K562 (cell line): Measurements from ENCODE around the gene SESN2. TPM values are rescaled to one million over a fixed set of nuclear protein-coding genes. Genes with fewer than 3 reads are reported as not detected.

Source experiments
- CREB5 ChIP-seq: fragments of 250-450 bp; sonication (Bioruptor Pico); IDR thresholded peaks from 2 replicates; pipeline ENCODE4 v1.5.0; 2020; ENCODE audit warnings: mild to moderate bottlenecking
- FUS ChIP-seq: fragments of 200-400 bp; formaldehyde crosslinking; optimal IDR thresholded peaks from 2 replicates; pipeline ENCODE3; 2017; ENCODE audit warnings: low read depth, low read length
- HMG20B ChIP-seq: fragments of 250-450 bp; sonication (Bioruptor Pico); IDR thresholded peaks from 2 replicates; pipeline ENCODE4 v1.5.0; 2021; ENCODE audit warnings: mild to moderate bottlenecking
- IRF2 ChIP-seq: sonication (generic); formaldehyde crosslinking; IDR thresholded peaks from 2 replicates; pipeline ENCODE4 v1.8.1; 2022; ENCODE audit warnings: mild to moderate bottlenecking, missing genetic modification reagents
- LCOR ChIP-seq: sonication (generic); formaldehyde crosslinking; IDR thresholded peaks from 2 replicates; pipeline ENCODE4 v1.8.0; 2022; ENCODE audit warnings: mild to moderate bottlenecking, missing genetic modification reagents
- MCM2 ChIP-seq: fragments of 450-650 bp; IDR thresholded peaks from 2 replicates; pipeline ENCODE4 v1.6.1; 2017; ENCODE audit warnings: low read depth, mild to moderate bottlenecking
- MECOM ChIP-seq: fragments of 250-450 bp; sonication (Bioruptor Pico); IDR thresholded peaks from 2 replicates; pipeline ENCODE4 v1.8.0; 2022; ENCODE audit warnings: inconsistent platforms
- NELFE ChIP-seq: IDR thresholded peaks from 2 replicates; pipeline ENCODE4 v1.6.1; 2011; ENCODE audit warnings: mild to moderate bottlenecking; ENCODE audit not compliant: insufficient read depth, insufficient read length
- NFIC ChIP-seq: fragments of 450-650 bp; IDR thresholded peaks from 2 replicates; pipeline ENCODE4 v1.6.1; 2017; ENCODE audit warnings: mild to moderate bottlenecking, inconsistent platforms
- RBM34 ChIP-seq: fragments of 200-400 bp; formaldehyde crosslinking; IDR thresholded peaks from 2 replicates; pipeline ENCODE4 v1.6.1; 2018; ENCODE audit warnings: low read length, borderline replicate concordance; ENCODE audit not compliant: insufficient read depth
- SMC3 ChIP-seq: conservative IDR thresholded peaks from 2 replicates; pipeline ENCODE4 v1.6.1; 2011; ENCODE audit warnings: low read depth, low read length, improper control_type of control experiment; ENCODE audit not compliant: insufficient read depth
- SREBF2 ChIP-seq: sonication (generic); formaldehyde crosslinking; IDR thresholded peaks from 2 replicates; pipeline ENCODE4 v1.4.0; 2020; ENCODE audit warnings: mild to moderate bottlenecking, missing genetic modification reagents
- TAL1 ChIP-seq: fragments of 450-650 bp; IDR thresholded peaks from 2 replicates; pipeline ENCODE4 v1.6.1; 2016; ENCODE audit warnings: mild to moderate bottlenecking
- TFAM ChIP-seq: fragments of 250-450 bp; sonication (Bioruptor Pico); conservative IDR thresholded peaks from 2 replicates; pipeline ENCODE4 v1.5.0; 2021; ENCODE audit warnings: mild to moderate bottlenecking, moderate library complexity
- TRIM28 ChIP-seq: fragments of 450-650 bp; IDR thresholded peaks from 2 replicates; pipeline ENCODE4 v1.6.1; 2017
- ZNF263 ChIP-seq: sonication (generic); formaldehyde crosslinking; IDR thresholded peaks from 2 replicates; pipeline ENCODE4 v1.8.0; 2022; ENCODE audit warnings: mild to moderate bottlenecking, missing genetic modification reagents, borderline replicate concordance
- ZNF655 ChIP-seq: fragments of 250-450 bp; sonication (Bioruptor Pico); IDR thresholded peaks from 2 replicates; pipeline ENCODE4 v1.5.0; 2021
- ZNF766 ChIP-seq: fragments of 200-800 bp; sonication (Bioruptor generic); conservative IDR thresholded peaks from 2 replicates; pipeline ENCODE4 v1.6.1; 2016; ENCODE audit warnings: missing genetic modification characterization, missing compliant biosample characterization
- polyA plus RNA-seq, 8 experiments: library from polyadenylated mRNA; depleted of rRNA in 4 of 8; stranded (reverse) in 5 of 8; unstranded in 3 of 8; fragments of >200 nt; fragmentation: Nextera tagmentation in 2 of 8; fragmentation: Illumina TruSeq in 1 of 8; extraction: Ambion mirVana in 2 of 8; extraction: Trizol in 1 of 8; gene quantifications; 2 replicates each; pipeline versions ENCODE4 v1.2.1 to v1.2.3, GENCODE V29; 2011 to 2014; ENCODE audit warnings: inconsistent platforms in 1 of 8, missing spikeins in 1 of 8
- total RNA-seq, 7 experiments: library from RNA; depleted of rRNA in 6 of 7; stranded (reverse); fragments of >200 nt in 6 of 7; fragmentation: Illumina TruSeq in 2 of 7; extraction: Trizol in 2 of 7; gene quantifications; 2 replicates each; pipeline versions ENCODE4 v1.2.1 to v1.2.3, GENCODE V29; 2011 to 2021; ENCODE audit warnings: low replicate concordance in 1 of 7
- TF ChIP-seq, protein P1 (sequence below): fragments of 250-450 bp; sonication (Bioruptor Pico); IDR thresholded peaks from 2 replicates; pipeline ENCODE4 v1.5.0; 2021; ENCODE audit warnings: mild to moderate bottlenecking, borderline replicate concordance
- TF ChIP-seq, protein P2 (sequence below): fragments of 450-650 bp; IDR thresholded peaks from 2 replicates; pipeline ENCODE4 v1.6.1; 2016

The SESN2 gene
- total and polyA plus RNA-seq, 9 of the 15 experiments (the other 6 are each of a cell fraction or from before 2014, with no cell fraction given) = 3.7 to 71.3 (median 16.8) TPM

GRCh38 chr1:28235755-28236655, 23.3 kb upstream of the SESN2 start, which contains the start of gene ATP5IF1 (continued):
- no peak for TF ChIP-seq ZNF655 (CRISPR knock-in tag)
- TF ChIP-seq CREB5 = no peak
- TF ChIP-seq LCOR (CRISPR knock-in tag) = peak; percentile 95
- no peak for TF ChIP-seq MECOM (CRISPR knock-in tag)
- no peak for TF ChIP-seq IRF2 (CRISPR knock-in tag)
- no peak for TF ChIP-seq NELFE
- TF ChIP-seq, protein P1, sequence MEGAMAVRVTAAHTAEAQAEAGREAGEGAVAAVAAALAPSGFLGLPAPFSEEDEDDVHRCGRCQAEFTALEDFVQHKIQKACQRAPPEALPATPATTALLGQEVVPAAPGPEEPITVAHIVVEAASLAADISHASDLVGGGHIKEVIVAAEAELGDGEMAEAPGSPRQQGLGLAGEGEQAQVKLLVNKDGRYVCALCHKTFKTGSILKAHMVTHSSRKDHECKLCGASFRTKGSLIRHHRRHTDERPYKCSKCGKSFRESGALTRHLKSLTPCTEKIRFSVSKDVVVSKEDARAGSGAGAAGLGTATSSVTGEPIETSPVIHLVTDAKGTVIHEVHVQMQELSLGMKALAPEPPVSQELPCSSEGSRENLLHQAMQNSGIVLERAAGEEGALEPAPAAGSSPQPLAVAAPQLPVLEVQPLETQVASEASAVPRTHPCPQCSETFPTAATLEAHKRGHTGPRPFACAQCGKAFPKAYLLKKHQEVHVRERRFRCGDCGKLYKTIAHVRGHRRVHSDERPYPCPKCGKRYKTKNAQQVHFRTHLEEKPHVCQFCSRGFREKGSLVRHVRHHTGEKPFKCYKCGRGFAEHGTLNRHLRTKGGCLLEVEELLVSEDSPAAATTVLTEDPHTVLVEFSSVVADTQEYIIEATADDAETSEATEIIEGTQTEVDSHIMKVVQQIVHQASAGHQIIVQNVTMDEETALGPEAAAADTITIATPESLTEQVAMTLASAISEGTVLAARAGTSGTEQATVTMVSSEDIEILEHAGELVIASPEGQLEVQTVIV (CRISPR knock-in tag) = no peak
- peak; percentile 69 for TF ChIP-seq NFIC
- TF ChIP-seq, protein P2, sequence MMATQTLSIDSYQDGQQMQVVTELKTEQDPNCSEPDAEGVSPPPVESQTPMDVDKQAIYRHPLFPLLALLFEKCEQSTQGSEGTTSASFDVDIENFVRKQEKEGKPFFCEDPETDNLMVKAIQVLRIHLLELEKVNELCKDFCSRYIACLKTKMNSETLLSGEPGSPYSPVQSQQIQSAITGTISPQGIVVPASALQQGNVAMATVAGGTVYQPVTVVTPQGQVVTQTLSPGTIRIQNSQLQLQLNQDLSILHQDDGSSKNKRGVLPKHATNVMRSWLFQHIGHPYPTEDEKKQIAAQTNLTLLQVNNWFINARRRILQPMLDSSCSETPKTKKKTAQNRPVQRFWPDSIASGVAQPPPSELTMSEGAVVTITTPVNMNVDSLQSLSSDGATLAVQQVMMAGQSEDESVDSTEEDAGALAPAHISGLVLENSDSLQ = peak; percentile 95
- no peak; the same call in 1 of the 2 replicates for TF ChIP-seq ZNF263
- no peak for TF ChIP-seq TAL1
- no peak for TF ChIP-seq RBM34
- TF ChIP-seq SMC3 = 0 out of 2 replicates have a peak, but pooled peaks have one; percentile 11
- no peak for TF ChIP-seq HMG20B (CRISPR knock-in tag)
- TF ChIP-seq FUS = no peak
- TF ChIP-seq TRIM28 = 0 out of 2 replicates have a peak, but pooled peaks have one; percentile 22
- TF ChIP-seq MCM2 = no peak
- TF ChIP-seq TFAM (CRISPR knock-in tag) = no peak
- no peak for TF ChIP-seq ZNF766
- TF ChIP-seq SREBF2 (CRISPR knock-in tag) = no peak
